Dendritic cell treated with granulocyte-macrophage colony-stimulating factor and Interleukin-4, amounts not matched to agents 40 ng/mL and 50 ng/mL, for 4 days (primary cell): ENCODE data around the gene POLDIP2.
"Not testable (repeated sequence)": the region's sequence is repeated elsewhere in the genome, so short reads cannot be mapped to it uniquely, and the experiment has no call there.

Source experiments
- H3K27ac Mint-ChIP-seq: one replicate; pipeline ENCODE4 v1.8.0; 2022; ENCODE audit warnings: mild to moderate bottlenecking, mixed read lengths
- H3K27me3 Mint-ChIP-seq: one replicate; pipeline ENCODE4 v1.8.0; 2022; ENCODE audit warnings: mild to moderate bottlenecking, mixed read lengths
- H3K36me3 Mint-ChIP-seq: one replicate; pipeline ENCODE4 v1.8.0; 2022; ENCODE audit warnings: low read depth, mixed read lengths
- H3K4me1 Mint-ChIP-seq: one replicate; pipeline ENCODE4 v1.8.0; 2022; ENCODE audit warnings: low read depth, mixed read lengths
- H3K4me3 Mint-ChIP-seq: one replicate; pipeline ENCODE4 v1.8.0; 2022; ENCODE audit warnings: mild to moderate bottlenecking, moderate library complexity, mixed read lengths
- H3K9me3 Mint-ChIP-seq: one replicate; pipeline ENCODE4 v1.8.0; 2022; ENCODE audit warnings: mixed read lengths
- intact Hi-C: fragments of 100-400 bp; cut with micrococcal nuclease; formaldehyde crosslinking; loops from one replicate; pipeline ENCODE4 v1.15.0; 2022

The POLDIP2 gene

GRCh38 chr17:28344011-28344410, 13.3 kb downstream of the POLDIP2 start:
- H3K27me3 Mint-ChIP-seq: no peaks in the 10 kb centered on the region
- no peak overlapping the region for H3K27ac Mint-ChIP-seq
- H3K9me3 Mint-ChIP-seq: no peaks in the 10 kb centered on the region
- H3K4me3 Mint-ChIP-seq: no peak overlapping the region
- no peaks in the 10 kb centered on the region for H3K4me1 Mint-ChIP-seq
- intact Hi-C loops: no loop called here
- peaks cover 100% of the 10 kb centered on the region for H3K36me3 Mint-ChIP-seq

GRCh38 chr17:28343491-28343932, 13.8 kb downstream of the POLDIP2 start:
- Mint-ChIP-seq H3K9me3 (no peaks in the 10 kb centered on the region), H3K36me3 (peaks cover 96% of the 10 kb centered on the region), H3K4me1 (peaks cover 2% of the 10 kb centered on the region), H3K27me3 (no peaks in the 10 kb centered on the region), H3K27ac (no peak overlapping the region), H3K4me3 (no peak overlapping the region)
- intact Hi-C loops: no loop called here

- peaks cover 14% of the 10 kb centered on the region for H3K4me1 Mint-ChIP-seq
- intact Hi-C loops: no loop called here
- no peak overlapping the region for H3K27ac Mint-ChIP-seq
- H3K36me3 Mint-ChIP-seq: peaks cover 90% of the 10 kb centered on the region
- no peaks in the 10 kb centered on the region for H3K27me3 Mint-ChIP-seq
- H3K9me3 Mint-ChIP-seq: no peaks in the 10 kb centered on the region
- no peak overlapping the region for H3K4me3 Mint-ChIP-seq
Measured at GRCh38 chr17:28342313-28342712, 15.0 kb downstream of the POLDIP2 start.

- no peak overlapping the region for H3K4me3 Mint-ChIP-seq
- no peaks in the 10 kb centered on the region for H3K27me3 Mint-ChIP-seq
- no peaks in the 10 kb centered on the region for H3K9me3 Mint-ChIP-seq
- intact Hi-C loops: no loop called here
- peaks cover 21% of the 10 kb centered on the region for H3K4me1 Mint-ChIP-seq
- no peak overlapping the region for H3K27ac Mint-ChIP-seq
- H3K36me3 Mint-ChIP-seq: peaks cover 82% of the 10 kb centered on the region
Measured at GRCh38 chr17:28341516-28341915, 15.8 kb downstream of the POLDIP2 start.

GRCh38 chr17:28340374-28340773, 17.0 kb downstream of the POLDIP2 start:
- no peak overlapping the region for H3K4me3 Mint-ChIP-seq
- no peaks in the 10 kb centered on the region for H3K27me3 Mint-ChIP-seq
- H3K36me3 Mint-ChIP-seq: peaks cover 79% of the 10 kb centered on the region
- H3K9me3 Mint-ChIP-seq: no peaks in the 10 kb centered on the region
- H3K27ac Mint-ChIP-seq: peak overlapping the region; percentile 13
- intact Hi-C loops: no loop called here
- peaks cover 26% of the 10 kb centered on the region for H3K4me1 Mint-ChIP-seq

- Mint-ChIP-seq H3K9me3 (no peaks in the 10 kb centered on the region), H3K27me3 (no peaks in the 10 kb centered on the region), H3K4me1 (peaks cover 31% of the 10 kb centered on the region), H3K36me3 (peaks cover 78% of the 10 kb centered on the region), H3K27ac (no peak overlapping the region), H3K4me3 (no peak overlapping the region)
- intact Hi-C loops: no loop called here
Measured at GRCh38 chr17:28339431-28339830, 17.9 kb downstream of the POLDIP2 start.

- Mint-ChIP-seq H3K4me1 (peaks cover 38% of the 10 kb centered on the region), H3K36me3 (peaks cover 72% of the 10 kb centered on the region)
- H3K4me3 Mint-ChIP-seq, intact Hi-C loops, H3K9me3 Mint-ChIP-seq, H3K27ac Mint-ChIP-seq, H3K27me3 Mint-ChIP-seq: not testable (repeated sequence)
Measured at GRCh38 chr17:28338769-28339212, 18.5 kb downstream of the POLDIP2 start.

- Mint-ChIP-seq H3K27me3 (no peaks in the 10 kb centered on the region), H3K4me3 (no peak overlapping the region)
Measured at GRCh38 chr17:28338056-28338768, 19.1 kb downstream of the POLDIP2 start.

GRCh38 chr17:28335959-28336871, 21.1 kb downstream of the POLDIP2 start:
- Mint-ChIP-seq H3K27ac (peak overlapping the region; percentile 76), H3K27me3 (no peaks in the 10 kb centered on the region)
- intact Hi-C loops: loop anchor here (1.0 kb wide), 2 partner anchors 17 to 21 kb away; partner anchors contain the start of genes POLDIP2 and TMEM97

More at GRCh38 chr17:28338056-28338768, 19.1 kb downstream of the POLDIP2 start:
- Mint-ChIP-seq H3K4me1 (peaks cover 44% of the 10 kb centered on the region), H3K9me3 (no peaks in the 10 kb centered on the region), H3K36me3 (peaks cover 66% of the 10 kb centered on the region), H3K27ac (no peak overlapping the region)
- intact Hi-C loops: no loop called here

GRCh38 chr17:28335201-28335958, 21.9 kb downstream of the POLDIP2 start, which contains the start of the genes IFT20 and TNFAIP1:
TSS of gene IFT20 (minus strand) at chr17:28335472. CDS start at chr17:28331985, 3,487 bp downstream.
TSS of gene TNFAIP1 (plus strand) at chr17:28335761. CDS start at chr17:28339522, 3,761 bp downstream.
- Mint-ChIP-seq H3K27me3 (no peaks in the 10 kb centered on the region), H3K36me3 (peaks cover 58% of the 10 kb centered on the region), H3K27ac (peak within 1 kb of the TSS; percentile 76), H3K9me3 (no peaks in the 10 kb centered on the region), H3K4me1 (peaks cover 54% of the 10 kb centered on the region), H3K4me3 (peak within 1 kb of the TSS; percentile 98)
- intact Hi-C loops: loop anchor here (1.0 kb wide), 2 partner anchors 16 to 22 kb away; partner anchors contain the start of genes POLDIP2 and TMEM97

More at GRCh38 chr17:28335959-28336871, 21.1 kb downstream of the POLDIP2 start:
- peaks cover 58% of the 10 kb centered on the region for H3K36me3 Mint-ChIP-seq
- H3K4me1 Mint-ChIP-seq: peaks cover 54% of the 10 kb centered on the region
- peak overlapping the region; percentile 98 for H3K4me3 Mint-ChIP-seq
- no peaks in the 10 kb centered on the region for H3K9me3 Mint-ChIP-seq

- H3K27ac Mint-ChIP-seq: peak overlapping the region; percentile 76
- H3K36me3 Mint-ChIP-seq: peaks cover 58% of the 10 kb centered on the region
- H3K27me3 Mint-ChIP-seq: no peaks in the 10 kb centered on the region
- intact Hi-C loops: loop anchor here (1.0 kb wide), 2 partner anchors 15 to 23 kb away; partner anchors contain the start of genes POLDIP2 and TMEM97
- H3K9me3 Mint-ChIP-seq: no peaks in the 10 kb centered on the region
- H3K4me3 Mint-ChIP-seq: peak overlapping the region; percentile 98
- H3K4me1 Mint-ChIP-seq: peaks cover 54% of the 10 kb centered on the region
Measured at GRCh38 chr17:28334666-28335200, 22.6 kb downstream of the POLDIP2 start.

- peaks cover 54% of the 10 kb centered on the region for H3K4me1 Mint-ChIP-seq
- peak overlapping the region; percentile 76 for H3K27ac Mint-ChIP-seq
- intact Hi-C loops: no loop called here
- H3K9me3 Mint-ChIP-seq: no peaks in the 10 kb centered on the region
- no peaks in the 10 kb centered on the region for H3K27me3 Mint-ChIP-seq
- peaks cover 58% of the 10 kb centered on the region for H3K36me3 Mint-ChIP-seq
- H3K4me3 Mint-ChIP-seq: peak overlapping the region; percentile 98
Measured at GRCh38 chr17:28334171-28334570, 23.2 kb downstream of the POLDIP2 start.
